Measurements from ENCODE around the gene NRXN3.
"Not testable (repeated sequence)": the region's sequence is repeated elsewhere in the genome, so short reads cannot be mapped to it uniquely, and the experiment has no call there.

The NRXN3 gene

GRCh38 chr14:78486081-78486480 lies 315.9 kb downstream of the NRXN3 start:
- no peak for TF ChIP-seq CTCF (IDR thresholded peaks at IDR 0.05; ENCODE audit: insufficient read depth, low read length, poor library complexity, severe bottlenecking)
- Histone ChIP-seq H3K27me3 (replicated peaks; ENCODE audit: control insufficient read depth, insufficient read depth, low read length) (no peaks in the 10 kb centered on the region), H3K36me3 (ENCODE audit: control insufficient read depth, insufficient read depth, low read length) (no peaks in the 10 kb centered on the region), H3K4me3 (replicated peaks; ENCODE audit: low read depth, low read length) (no peak overlapping the region)
- DNase-seq (ENCODE audit: extremely low read depth, insufficient read length) = no peak

GRCh38 chr14:78486621-78487020 lies 316.4 kb downstream of the NRXN3 start:
- DNase-seq (ENCODE audit: extremely low read depth, insufficient read length) = no peak
- H3K36me3 ChIP-seq (ENCODE audit: control insufficient read depth, insufficient read depth, low read length) = no peaks in the 10 kb centered on the region
- H3K27me3 ChIP-seq (replicated peaks; ENCODE audit: control insufficient read depth, insufficient read depth, low read length) = no peaks in the 10 kb centered on the region
- TF ChIP-seq CTCF (IDR thresholded peaks at IDR 0.05; ENCODE audit: insufficient read depth, low read length, poor library complexity, severe bottlenecking) = no peak
- H3K4me3 ChIP-seq (replicated peaks; ENCODE audit: low read depth, low read length) = no peak overlapping the region

- not testable (repeated sequence) for H3K36me3 ChIP-seq (ENCODE audit: control insufficient read depth, insufficient read depth, low read length); H3K27me3 ChIP-seq (replicated peaks; ENCODE audit: control insufficient read depth, insufficient read depth, low read length); DNase-seq (ENCODE audit: extremely low read depth, insufficient read length); H3K4me3 ChIP-seq (replicated peaks; ENCODE audit: low read depth, low read length)
Observed at GRCh38 chr14:78487573-78487972, 317.4 kb downstream of the NRXN3 start.

- Histone ChIP-seq H3K36me3 (ENCODE audit: control insufficient read depth, insufficient read depth, low read length) (no peaks in the 10 kb centered on the region), H3K27me3 (replicated peaks; ENCODE audit: control insufficient read depth, insufficient read depth, low read length) (no peaks in the 10 kb centered on the region), H3K4me3 (replicated peaks; ENCODE audit: low read depth, low read length) (no peak overlapping the region)
- no peak for DNase-seq (ENCODE audit: extremely low read depth, insufficient read length)
- no peak for TF ChIP-seq CTCF (IDR thresholded peaks at IDR 0.05; ENCODE audit: insufficient read depth, low read length, poor library complexity, severe bottlenecking)
Observed at GRCh38 chr14:78488938-78489337, 318.8 kb downstream of the NRXN3 start.

- Histone ChIP-seq H3K4me3 (replicated peaks; ENCODE audit: low read depth, low read length) (no peak overlapping the region), H3K27me3 (replicated peaks; ENCODE audit: control insufficient read depth, insufficient read depth, low read length) (no peaks in the 10 kb centered on the region), H3K36me3 (ENCODE audit: control insufficient read depth, insufficient read depth, low read length) (no peaks in the 10 kb centered on the region)
- DNase-seq (ENCODE audit: extremely low read depth, insufficient read length) = no peak
- TF ChIP-seq CTCF (IDR thresholded peaks at IDR 0.05; ENCODE audit: insufficient read depth, low read length, poor library complexity, severe bottlenecking) = no peak
Observed at GRCh38 chr14:78491048-78491447, 320.9 kb downstream of the NRXN3 start.

GRCh38 chr14:78498062-78498595 lies 328.0 kb downstream of the NRXN3 start:
- DNase-seq (ENCODE audit: extremely low read depth, insufficient read length) = no peak
- TF ChIP-seq CTCF (IDR thresholded peaks at IDR 0.05; ENCODE audit: insufficient read depth, low read length, poor library complexity, severe bottlenecking) = no peak

More at GRCh38 chr14:78498062-78498595, 328.0 kb downstream of the NRXN3 start:
- Histone ChIP-seq H3K4me3 (replicated peaks; ENCODE audit: low read depth, low read length) (no peak overlapping the region), H3K27me3 (replicated peaks; ENCODE audit: control insufficient read depth, insufficient read depth, low read length) (no peaks in the 10 kb centered on the region; the same call in 1 of the 2 replicates), H3K36me3 (ENCODE audit: control insufficient read depth, insufficient read depth, low read length) (no peaks in the 10 kb centered on the region)

All from GM06990 (cell line).